GM23338 (cell line): ENCODE data around the gene CDR2L. TPM values are rescaled to one million over a fixed set of nuclear protein-coding genes. Genes with fewer than 3 reads are reported as not detected.

Experiments used
- ATAC-seq: fragments of 200-7000 bp; cut with Tn5 transposase; 3 replicates; pipeline ENCODE4 v1.9.1; 2020
- DNase-seq: peaks from one replicate; pipeline ENCODE4 v3.0.0-alpha.2; 2015; ENCODE audit warnings: low spot score
- H2AFZ ChIP-seq: fragments of 200-600 bp; sonication (generic); 2 replicates; pipeline ENCODE4 v1.8.0; 2016; ENCODE audit warnings: antibody characterized with exemption, mild to moderate bottlenecking, moderate library complexity
- H3F3A ChIP-seq: fragments of 200-600 bp; sonication (generic); replicated peaks from 2 replicates; pipeline ENCODE4 v1.8.0; 2017; ENCODE audit warnings: antibody characterized with exemption, mixed run types, low read depth
- H3K27ac ChIP-seq: fragments of 200-600 bp; sonication (generic); 2 replicates; pipeline ENCODE4 v1.6.1; 2016; ENCODE audit warnings: low read depth
- H3K27me3 ChIP-seq: fragments of 200-600 bp; sonication (generic); 2 replicates; pipeline ENCODE4 v1.8.0; 2016; ENCODE audit warnings: mild to moderate bottlenecking, mixed run types, moderate library complexity; ENCODE audit not compliant: insufficient read depth
- H3K36me3 ChIP-seq: fragments of 200-600 bp; sonication (generic); 2 replicates; pipeline ENCODE4 v1.8.0; 2016; ENCODE audit warnings: mild to moderate bottlenecking; ENCODE audit not compliant: insufficient read depth
- H3K4me1 ChIP-seq: fragments of 200-600 bp; sonication (generic); 2 replicates; pipeline ENCODE4 v1.8.0; 2016; ENCODE audit warnings: mild to moderate bottlenecking, moderate library complexity; ENCODE audit not compliant: insufficient read depth
- H3K4me2 ChIP-seq: fragments of 200-600 bp; sonication (generic); 2 replicates; pipeline ENCODE4 v1.7.1; 2017; ENCODE audit warnings: mixed run types
- H3K4me3 ChIP-seq: fragments of 200-600 bp; sonication (generic); 2 replicates; pipeline ENCODE4 v1.6.1; 2016; ENCODE audit warnings: mixed run types
- H3K79me2 ChIP-seq: fragments of 200-600 bp; sonication (generic); replicated peaks from 2 replicates; pipeline ENCODE4 v1.8.0; 2017; ENCODE audit warnings: mild to moderate bottlenecking; ENCODE audit not compliant: insufficient read depth
- H3K9me2 ChIP-seq: fragments of 200-600 bp; sonication (generic); 2 replicates; pipeline ENCODE4 v1.8.0; 2017; ENCODE audit not compliant: insufficient read depth
- H4K20me1 ChIP-seq: fragments of 200-600 bp; sonication (generic); replicated peaks from 2 replicates; pipeline ENCODE4 v1.8.0; 2017; ENCODE audit warnings: mild to moderate bottlenecking; ENCODE audit not compliant: insufficient read depth
- H3K27ac Mint-ChIP-seq: 2 replicates; pipeline ENCODE4 v1.8.0; 2020; ENCODE audit warnings: inconsistent platforms, mild to moderate bottlenecking, moderate library complexity, mixed read lengths
- H3K27me3 Mint-ChIP-seq: 3 replicates; pipeline ENCODE4 v1.8.0; 2022; ENCODE audit warnings: low read depth, mild to moderate bottlenecking, moderate library complexity, mixed read lengths, inconsistent platforms; ENCODE audit not compliant: insufficient read depth, poor library complexity
- H3K36me3 Mint-ChIP-seq: 3 replicates; pipeline ENCODE4 v1.8.0; 2021; ENCODE audit warnings: low read depth, mild to moderate bottlenecking, inconsistent platforms, moderate library complexity, mixed read lengths
- H3K4me1 Mint-ChIP-seq: 3 replicates; pipeline ENCODE4 v1.8.0; 2020; ENCODE audit warnings: mild to moderate bottlenecking, inconsistent platforms, mixed read lengths
- H3K4me3 Mint-ChIP-seq: 3 replicates; pipeline ENCODE4 v1.8.0; 2021; ENCODE audit warnings: moderate library complexity, mild to moderate bottlenecking, inconsistent platforms, mixed read lengths
- H3K9me3 Mint-ChIP-seq: 3 replicates; pipeline ENCODE4 v1.8.0; 2020; ENCODE audit warnings: moderate library complexity, mild to moderate bottlenecking, inconsistent platforms, mixed read lengths
- CTCF ChIP-seq, 2 experiments: fragments of 200-600 bp in 1 of 2; sonication (generic) in 1 of 2; conservative IDR thresholded peaks; 2 replicates each; pipeline versions ENCODE4 v1.5.1 to v1.6.1; 2016 to 2017; ENCODE audit warnings: antibody characterized with exemption in 2 of 2, low read depth in 2 of 2, mild to moderate bottlenecking in 2 of 2, moderate library complexity in 1 of 2
- ETS1 ChIP-seq: IDR thresholded peaks from 2 replicates; pipeline ENCODE4 v1.6.1; 2016; ENCODE audit warnings: antibody characterized with exemption
- EZH2 ChIP-seq: fragments of 200-600 bp; sonication (generic); IDR thresholded peaks from one replicate; pipeline ENCODE4 v1.8.0; 2017; ENCODE audit warnings: antibody characterized with exemption, mild to moderate bottlenecking, low read depth; ENCODE audit not compliant: unreplicated experiment
- EZH2phosphoT487 ChIP-seq: fragments of 200-600 bp; sonication (generic); IDR thresholded peaks from one replicate; pipeline ENCODE4 v1.8.1; 2018; ENCODE audit warnings: antibody characterized with exemption; ENCODE audit not compliant: unreplicated experiment
- NANOG ChIP-seq: IDR thresholded peaks from 2 replicates; pipeline ENCODE4 v1.6.1; 2016; ENCODE audit warnings: antibody characterized with exemption, borderline replicate concordance
- POLR2AphosphoS5 ChIP-seq: IDR thresholded peaks from 2 replicates; pipeline ENCODE4 v1.6.1; 2016; ENCODE audit warnings: antibody characterized with exemption, low read depth
- REST ChIP-seq: IDR thresholded peaks from one replicate; pipeline ENCODE4 v1.6.1; 2018; ENCODE audit warnings: antibody characterized with exemption; ENCODE audit not compliant: unreplicated experiment
- STAT1 ChIP-seq: IDR thresholded peaks from one replicate; pipeline ENCODE4 v1.6.1; 2016; ENCODE audit warnings: antibody characterized with exemption; ENCODE audit not compliant: unreplicated experiment
- ZNF114 ChIP-seq: fragments of 250-450 bp; sonication (Bioruptor Pico); IDR thresholded peaks from 2 replicates; pipeline ENCODE4 v1.5.0; 2020; ENCODE audit warnings: mild to moderate bottlenecking, moderate library complexity
- ZNF462 ChIP-seq: fragments of 250-450 bp; sonication (Bioruptor Pico); IDR thresholded peaks from 2 replicates; pipeline ENCODE4 v1.5.0; 2020; ENCODE audit warnings: mild to moderate bottlenecking, moderate library complexity
- polyA plus RNA-seq: library from polyadenylated mRNA; unstranded; fragments of >200 nt; fragmentation: Nextera tagmentation; extraction: Ambion mirVana; gene quantifications from 2 replicates; pipeline ENCODE4 v1.2.1, GENCODE V29; 2016
- total RNA-seq: library from RNA; depleted of rRNA; stranded (reverse); fragments of >200 nt; shearing (Covaris generic); gene quantifications from 2 replicates; pipeline ENCODE4 v1.2.3, GENCODE V29; 2014

Gene CDR2L
- total and polyA plus RNA-seq, 2 experiments from 2014 or later: 17.7 to 35.8 TPM

- Histone ChIP-seq H3K79me2 (no peaks in the 10 kb centered on the region), H3K4me3 (no peak overlapping the region), H3K4me1 (no peaks in the 10 kb centered on the region), H4K20me1 (no peaks in the 10 kb centered on the region; the same call in 1 of the 2 replicates), H3K27me3 (no peaks in the 10 kb centered on the region), H3K36me3 (peaks cover 3% of the 10 kb centered on the region; the same call in 1 of the 2 replicates), H3F3A (no peaks in the 10 kb centered on the region), H2AFZ (no peak overlapping the region), H3K4me2 (no peak overlapping the region), H3K27ac (no peak overlapping the region), H3K9me2 (no peaks in the 10 kb centered on the region)
- Mint-ChIP-seq H3K36me3 (peaks cover 16% of the 10 kb centered on the region), H3K4me3 (no peak overlapping the region), H3K27ac (no peak overlapping the region; the same call in none of the 2 replicates), H3K4me1 (no peaks in the 10 kb centered on the region; the same call in 2 of the 3 replicates), H3K9me3 (no peaks in the 10 kb centered on the region; the same call in 2 of the 3 replicates), H3K27me3 (peaks cover 4% of the 10 kb centered on the region)
- no peak for DNase-seq
- no peak for ATAC-seq
- TF ChIP-seq ETS1 (no peak), POLR2AphosphoS5 (no peak), NANOG (no peak), EZH2 (no peak), ZNF114 (CRISPR knock-in tag) (no peak), EZH2phosphoT487 (no peak), REST (no peak), CTCF (conservative IDR thresholded peaks at IDR 0.05; ENCODE audit: low read depth in 2 of 2) (no peak), ZNF462 (CRISPR knock-in tag) (no peak), STAT1 (no peak)
Measured at GRCh38 chr17:75001915-75002843, 14.7 kb downstream of the CDR2L start.
